K562 (cell line): ENCODE results near the gene GLI3. TPM values are rescaled to one million over a fixed set of nuclear protein-coding genes. Genes with fewer than 3 reads are reported as not detected.
A peak's percentile ranks its signal among the peaks of the same experiment; 100 is the strongest.

Experiments used
- ATAC-seq: fragments of 200-7000 bp; cut with Tn5 transposase; 3 replicates; pipeline ENCODE4 v1.9.1; 2020; ENCODE audit warnings: moderate library complexity
- BruUV-seq: library from RNA; stranded (reverse); fragments of 400-500 nt; replicated peaks from 2 replicates; lab custom pipeline; 2021; lab: Mats Ljungman, UMichigan
- CTCF ChIA-PET: fragments of 300-600 bp; formaldehyde crosslinking; extraction: SDS; loops from one replicate; lab custom pipeline; 2021; ENCODE audit warnings: low intra/inter-chr PET ratio; lab: Yijun Ruan, JAX
- POLR2A ChIA-PET: fragments of 300-600, 350-650 bp; sonication (Branson Sonifier 250); formaldehyde crosslinking; extraction: SDS; loops from one replicate; lab custom pipeline; 2021; ENCODE audit warnings: antibody characterized with exemption, inconsistent platforms; lab: Yijun Ruan, JAX
- DNase-seq, 4 experiments: peaks; one replicate each; pipeline versions ENCODE4 v3.0.0 to v3.0.0-alpha.2; 2011 to 2018; ENCODE audit warnings: low spot score in 3 of 4, mixed read lengths in 3 of 4; ENCODE audit errors: extremely low read depth in 1 of 4
- FAIRE-seq: peaks from 2 replicates; lab custom pipeline; 2011; peaks lifted over from hg19 to GRCh38; lab: Jason Lieb, UNC
- H2AFZ ChIP-seq: 2 replicates; pipeline ENCODE4 v1.6.0; 2011; ENCODE audit warnings: low read depth, low read length, control low read depth, inconsistent platforms
- H3K27ac ChIP-seq: fragments of 200-600 bp; 3 replicates; pipeline ENCODE4 v1.8.0; 2011; ENCODE audit warnings: low read depth, mild to moderate bottlenecking, control low read depth, inconsistent platforms, low read length, moderate library complexity, mixed read lengths; ENCODE audit errors: extremely low read depth
- H3K27me3 ChIP-seq, 2 experiments: fragments of 300-600 bp in 1 of 2; 2 replicates in 1 of 2; 3 replicates in 1 of 2; pipeline versions ENCODE4 v1.6.0 to v1.8.0; 2011; ENCODE audit warnings: inconsistent platforms in 2 of 2, low read length in 2 of 2, mild to moderate bottlenecking in 1 of 2, mixed read lengths in 1 of 2, moderate library complexity in 1 of 2; ENCODE audit not compliant: control insufficient read depth in 2 of 2, insufficient read depth in 2 of 2
- H3K36me3 ChIP-seq: fragments of 300-600 bp; 3 replicates; pipeline ENCODE4 v1.8.0; 2011; ENCODE audit warnings: mild to moderate bottlenecking, low read length, inconsistent platforms; ENCODE audit not compliant: control insufficient read depth, insufficient read depth
- H3K4me1 ChIP-seq, 2 experiments: fragments of 200-600 bp in 1 of 2; replicated peaks in 1 of 2; 2 replicates in 1 of 2; 3 replicates in 1 of 2; pipeline versions ENCODE4 v1.5.1 to v1.8.0; 2011; ENCODE audit warnings: inconsistent platforms in 2 of 2, low read length in 2 of 2, mild to moderate bottlenecking in 1 of 2, mixed read lengths in 1 of 2, moderate library complexity in 1 of 2; ENCODE audit not compliant: control insufficient read depth in 2 of 2, insufficient read depth in 2 of 2
- H3K4me2 ChIP-seq: 2 replicates; pipeline ENCODE4 v1.6.1; 2011; ENCODE audit warnings: low read length, control low read depth, inconsistent platforms, mixed read lengths; ENCODE audit not compliant: insufficient read depth
- H3K4me3 ChIP-seq: fragments of 200-600 bp; sonication (generic), shearing (Covaris generic); 2 replicates; pipeline ENCODE4 v1.5.1; 2016; ENCODE audit warnings: control low read depth, inconsistent platforms
- H3K79me2 ChIP-seq: fragments of 200-600 bp; 3 replicates; pipeline ENCODE4 v1.8.0; 2011; ENCODE audit warnings: low read length, inconsistent platforms; ENCODE audit not compliant: control insufficient read depth, insufficient read depth
- H3K9ac ChIP-seq, 2 experiments: 2 replicates each; pipeline versions ENCODE4 v1.6.0 to v1.6.1; 2011; ENCODE audit warnings: low read depth in 2 of 2, low read length in 2 of 2, control low read depth in 1 of 2, inconsistent platforms in 1 of 2, mild to moderate bottlenecking in 1 of 2, mixed read lengths in 1 of 2; ENCODE audit not compliant: insufficient read depth in 1 of 2
- H3K9me1 ChIP-seq: one replicate; pipeline ENCODE4 v1.6.0; 2011; ENCODE audit warnings: inconsistent platforms, mild to moderate bottlenecking, low read length, moderate library complexity; ENCODE audit not compliant: control insufficient read depth, insufficient read depth
- H3K9me3 ChIP-seq: replicated peaks from 2 replicates; pipeline ENCODE4 v1.5.1; 2011; ENCODE audit warnings: low read depth, low read length, inconsistent platforms; ENCODE audit not compliant: control insufficient read depth, insufficient read depth
- H4K20me1 ChIP-seq: replicated peaks from 2 replicates; pipeline ENCODE4 v1.6.1; 2011; ENCODE audit warnings: low read length, inconsistent platforms, mixed read lengths; ENCODE audit not compliant: control insufficient read depth, insufficient read depth
- LEF1 ChIP-seq: fragments of 450-650 bp; IDR thresholded peaks from 2 replicates; pipeline ENCODE4 v1.6.1; 2016; ENCODE audit warnings: mild to moderate bottlenecking
- SMARCE1 ChIP-seq: fragments of 450-650 bp; IDR thresholded peaks from 2 replicates; pipeline ENCODE4 v1.7.1; 2016; ENCODE audit warnings: mild to moderate bottlenecking
- ZBTB40 ChIP-seq, 2 experiments: fragments of 450-650 bp in 1 of 2; sonication (generic) in 1 of 2; formaldehyde crosslinking in 1 of 2; IDR thresholded peaks; 2 replicates each; pipeline versions ENCODE4 v1.7.1 to v1.9.0; 2016 to 2022; ENCODE audit warnings: inconsistent platforms in 1 of 2, mild to moderate bottlenecking in 1 of 2, missing genetic modification reagents in 1 of 2
- ZFP30 ChIP-seq: fragments of 250-450 bp; sonication (Bioruptor Pico); IDR thresholded peaks from 2 replicates; pipeline ENCODE4 v1.8.0; 2022; ENCODE audit warnings: moderate library complexity, mild to moderate bottlenecking, inconsistent platforms, borderline replicate concordance
- WGBS: fragments of 100-300 bp; shearing (Covaris generic); methylation state at CpG from one replicate; pipeline ENCODE4 v1.1.6; 2016; ENCODE audit warnings: low coverage, mixed read lengths; ENCODE audit not compliant: insufficient coverage; ENCODE audit errors: missing lambda C conversion rate; 5-methylcytosine and 5-hydroxymethylcytosine counted together
- in situ Hi-C: fragments of 300-500 bp; cut with MboI; formaldehyde crosslinking; loops from 4 replicates; pipeline ENCODE4 v1.15.0; 2018; ENCODE audit warnings: inconsistent platforms, mixed read lengths
- intact Hi-C: fragments of 100-400 bp; cut with micrococcal nuclease; formaldehyde crosslinking; loops from 2 replicates; pipeline ENCODE4 v1.14.2; 2022
- polyA plus RNA-seq, 8 experiments: library from polyadenylated mRNA; depleted of rRNA in 4 of 8; stranded (reverse) in 5 of 8; unstranded in 3 of 8; fragments of >200 nt; fragmentation: Nextera tagmentation in 2 of 8; fragmentation: Illumina TruSeq in 1 of 8; extraction: Ambion mirVana in 2 of 8; extraction: Trizol in 1 of 8; gene quantifications; 2 replicates each; pipeline versions ENCODE4 v1.2.1 to v1.2.3, GENCODE V29; 2011 to 2014; ENCODE audit warnings: inconsistent platforms in 1 of 8, missing spikeins in 1 of 8
- total RNA-seq, 7 experiments: library from RNA; depleted of rRNA in 6 of 7; stranded (reverse); fragments of >200 nt in 6 of 7; fragmentation: Illumina TruSeq in 2 of 7; extraction: Trizol in 2 of 7; gene quantifications; 2 replicates each; pipeline versions ENCODE4 v1.2.1 to v1.2.3, GENCODE V29; 2011 to 2021; ENCODE audit warnings: low replicate concordance in 1 of 7

GLI3 gene
- total and polyA plus RNA-seq, 9 of the 15 experiments (the other 6 are each of a cell fraction or from before 2014, with no cell fraction given), result 0.01 to 0.18 (median 0.07) TPM; not detected in 6

GRCh38 chr7:42069590-42069989 is 167.4 kb downstream of the GLI3 start:
- H3K27me3 ChIP-seq, result peaks cover 0 to 6% of the 10 kb centered on the region in 2 experiments; a peak in 2 of 5 replicates
- in situ Hi-C loops, result no loop called here
- H3K9me1 ChIP-seq, result no peaks in the 10 kb centered on the region
- 0% methylated on average over 1 of the region's 1 CpG for WGBS
- no peak overlapping the region for H3K27ac ChIP-seq
- no TSS peak for BruUV-seq
- intact Hi-C loops, result no loop called here
- H4K20me1 ChIP-seq, result no peaks in the 10 kb centered on the region
- no peaks in the 10 kb centered on the region for H3K4me1 ChIP-seq
- no peaks in the 10 kb centered on the region for H3K36me3 ChIP-seq
- POLR2A ChIA-PET, result no interaction called here
- CTCF ChIA-PET, result no interaction called here
- H2AFZ ChIP-seq, result no peak overlapping the region
- no peak for FAIRE-seq
- no peak for ATAC-seq
- H3K4me3 ChIP-seq, result no peak overlapping the region
- H3K79me2 ChIP-seq, result no peaks in the 10 kb centered on the region
- no peak overlapping the region for H3K4me2 ChIP-seq
- no peaks in the 10 kb centered on the region for H3K9me3 ChIP-seq
- no peak for TF ChIP-seq ZFP30
- peak; percentile 83 for TF ChIP-seq ZBTB40 (IDR thresholded peaks at IDR 0.05)
- no peak; the same call in 1 of the 2 replicates for TF ChIP-seq ZBTB40 (CRISPR knock-in tag; IDR thresholded peaks at IDR 0.05)
- no peak for TF ChIP-seq LEF1
- no peak for TF ChIP-seq SMARCE1
- no peak for DNase-seq
- no peak overlapping the region for H3K9ac ChIP-seq
